Measurements from ENCODE around the gene NPL. TPM values are rescaled to one million over a fixed set of nuclear protein-coding genes. Genes with fewer than 3 reads are reported as not detected.

NPL gene
- polyA plus RNA-seq, 1 donor from 2014 or later = 1.2 TPM

DNA sequence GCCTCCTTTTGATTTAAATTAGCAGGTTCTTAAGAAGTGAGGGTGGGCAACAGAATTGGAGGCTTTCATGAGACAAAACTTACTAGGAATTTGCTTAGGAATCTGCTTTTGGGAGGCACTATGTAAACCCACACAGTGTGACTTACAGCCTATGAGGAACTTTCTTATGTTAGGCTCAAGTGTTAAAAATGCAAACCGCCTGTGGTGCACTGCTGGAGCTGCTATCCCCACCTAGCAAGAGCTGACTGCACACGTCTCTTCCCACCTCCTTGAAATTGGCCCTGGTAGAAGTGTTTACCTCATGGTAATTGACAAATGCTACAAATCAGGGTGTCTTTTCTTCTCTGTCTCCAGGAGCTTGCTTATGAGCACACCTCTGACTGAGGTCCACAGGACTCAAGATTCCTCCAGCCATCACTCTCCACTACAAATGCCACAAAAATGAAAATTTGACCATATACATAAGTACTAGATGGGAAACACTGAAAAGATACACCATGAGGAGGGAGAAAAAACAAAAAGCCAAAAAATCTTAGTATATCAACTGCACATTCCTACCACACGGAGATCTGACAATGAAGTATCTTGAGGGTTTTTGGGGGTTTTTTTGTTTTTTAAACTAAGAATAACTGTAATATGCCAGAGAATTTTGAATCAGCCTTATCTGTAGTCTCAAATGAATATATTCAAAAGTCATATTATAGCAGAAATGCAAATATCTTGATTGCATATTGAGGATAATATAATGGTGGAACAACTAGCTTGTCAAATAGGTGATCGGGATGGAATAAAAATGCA lies 18.2 kb upstream of the NPL start:
- Histone ChIP-seq H3K4me3 (ENCODE audit: low read length) (no peak overlapping the region), H3K9ac (ENCODE audit: low read length) (no peak overlapping the region), H4K20me1 (ENCODE audit: insufficient read depth) (no peaks in the 10 kb centered on the region), H3K9me2 (ENCODE audit: insufficient read depth, low read length) (no peaks in the 10 kb centered on the region), H3K36me3 (ENCODE audit: insufficient read depth, low read length) (no peaks in the 10 kb centered on the region), H3K27me3 (ENCODE audit: insufficient read depth, low read depth, low read length) (no peaks in the 10 kb centered on the region), H3F3A (ENCODE audit: insufficient read depth, low read length, poor library complexity, severe bottlenecking) (no peaks in the 10 kb centered on the region), H3K9me3 (ENCODE audit: low read length) (no peaks in the 10 kb centered on the region), H3K79me2 (replicated peaks; ENCODE audit: insufficient read depth, low read length) (no peaks in the 10 kb centered on the region), H3K27ac (ENCODE audit: low read length) (no peak overlapping the region), H2AFZ (ENCODE audit: low read depth, low read length) (no peak overlapping the region), H3K4me2 (ENCODE audit: low read length) (no peak overlapping the region)
- TF ChIP-seq EP300 (conservative IDR thresholded peaks at IDR 0.05; ENCODE audit: poor library complexity, severe bottlenecking) (no peak), POLR2AphosphoS5 (IDR thresholded peaks at IDR 0.05) (no peak), TAF1 (IDR thresholded peaks at IDR 0.05; ENCODE audit: low read depth) (no peak), SMC3 (conservative IDR thresholded peaks at IDR 0.05; ENCODE audit: poor library complexity) (no peak), EZH2 (IDR thresholded peaks at IDR 0.05; ENCODE audit: borderline replicate concordance, insufficient read depth, low read length, poor library complexity, severe bottlenecking) (no peak), RAD21 (conservative IDR thresholded peaks at IDR 0.05) (no peak), MXI1 (conservative IDR thresholded peaks at IDR 0.05; ENCODE audit: poor library complexity, severe bottlenecking) (no peak)
- TF ChIP-seq, protein P1, sequence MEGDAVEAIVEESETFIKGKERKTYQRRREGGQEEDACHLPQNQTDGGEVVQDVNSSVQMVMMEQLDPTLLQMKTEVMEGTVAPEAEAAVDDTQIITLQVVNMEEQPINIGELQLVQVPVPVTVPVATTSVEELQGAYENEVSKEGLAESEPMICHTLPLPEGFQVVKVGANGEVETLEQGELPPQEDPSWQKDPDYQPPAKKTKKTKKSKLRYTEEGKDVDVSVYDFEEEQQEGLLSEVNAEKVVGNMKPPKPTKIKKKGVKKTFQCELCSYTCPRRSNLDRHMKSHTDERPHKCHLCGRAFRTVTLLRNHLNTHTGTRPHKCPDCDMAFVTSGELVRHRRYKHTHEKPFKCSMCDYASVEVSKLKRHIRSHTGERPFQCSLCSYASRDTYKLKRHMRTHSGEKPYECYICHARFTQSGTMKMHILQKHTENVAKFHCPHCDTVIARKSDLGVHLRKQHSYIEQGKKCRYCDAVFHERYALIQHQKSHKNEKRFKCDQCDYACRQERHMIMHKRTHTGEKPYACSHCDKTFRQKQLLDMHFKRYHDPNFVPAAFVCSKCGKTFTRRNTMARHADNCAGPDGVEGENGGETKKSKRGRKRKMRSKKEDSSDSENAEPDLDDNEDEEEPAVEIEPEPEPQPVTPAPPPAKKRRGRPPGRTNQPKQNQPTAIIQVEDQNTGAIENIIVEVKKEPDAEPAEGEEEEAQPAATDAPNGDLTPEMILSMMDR (IDR thresholded peaks at IDR 0.05; ENCODE audit: poor library complexity, severe bottlenecking) = no peak
- TF ChIP-seq, protein P2, sequence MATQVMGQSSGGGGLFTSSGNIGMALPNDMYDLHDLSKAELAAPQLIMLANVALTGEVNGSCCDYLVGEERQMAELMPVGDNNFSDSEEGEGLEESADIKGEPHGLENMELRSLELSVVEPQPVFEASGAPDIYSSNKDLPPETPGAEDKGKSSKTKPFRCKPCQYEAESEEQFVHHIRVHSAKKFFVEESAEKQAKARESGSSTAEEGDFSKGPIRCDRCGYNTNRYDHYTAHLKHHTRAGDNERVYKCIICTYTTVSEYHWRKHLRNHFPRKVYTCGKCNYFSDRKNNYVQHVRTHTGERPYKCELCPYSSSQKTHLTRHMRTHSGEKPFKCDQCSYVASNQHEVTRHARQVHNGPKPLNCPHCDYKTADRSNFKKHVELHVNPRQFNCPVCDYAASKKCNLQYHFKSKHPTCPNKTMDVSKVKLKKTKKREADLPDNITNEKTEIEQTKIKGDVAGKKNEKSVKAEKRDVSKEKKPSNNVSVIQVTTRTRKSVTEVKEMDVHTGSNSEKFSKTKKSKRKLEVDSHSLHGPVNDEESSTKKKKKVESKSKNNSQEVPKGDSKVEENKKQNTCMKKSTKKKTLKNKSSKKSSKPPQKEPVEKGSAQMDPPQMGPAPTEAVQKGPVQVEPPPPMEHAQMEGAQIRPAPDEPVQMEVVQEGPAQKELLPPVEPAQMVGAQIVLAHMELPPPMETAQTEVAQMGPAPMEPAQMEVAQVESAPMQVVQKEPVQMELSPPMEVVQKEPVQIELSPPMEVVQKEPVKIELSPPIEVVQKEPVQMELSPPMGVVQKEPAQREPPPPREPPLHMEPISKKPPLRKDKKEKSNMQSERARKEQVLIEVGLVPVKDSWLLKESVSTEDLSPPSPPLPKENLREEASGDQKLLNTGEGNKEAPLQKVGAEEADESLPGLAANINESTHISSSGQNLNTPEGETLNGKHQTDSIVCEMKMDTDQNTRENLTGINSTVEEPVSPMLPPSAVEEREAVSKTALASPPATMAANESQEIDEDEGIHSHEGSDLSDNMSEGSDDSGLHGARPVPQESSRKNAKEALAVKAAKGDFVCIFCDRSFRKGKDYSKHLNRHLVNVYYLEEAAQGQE (IDR thresholded peaks at IDR 0.05; ENCODE audit: borderline replicate concordance) = no peak

DNA sequence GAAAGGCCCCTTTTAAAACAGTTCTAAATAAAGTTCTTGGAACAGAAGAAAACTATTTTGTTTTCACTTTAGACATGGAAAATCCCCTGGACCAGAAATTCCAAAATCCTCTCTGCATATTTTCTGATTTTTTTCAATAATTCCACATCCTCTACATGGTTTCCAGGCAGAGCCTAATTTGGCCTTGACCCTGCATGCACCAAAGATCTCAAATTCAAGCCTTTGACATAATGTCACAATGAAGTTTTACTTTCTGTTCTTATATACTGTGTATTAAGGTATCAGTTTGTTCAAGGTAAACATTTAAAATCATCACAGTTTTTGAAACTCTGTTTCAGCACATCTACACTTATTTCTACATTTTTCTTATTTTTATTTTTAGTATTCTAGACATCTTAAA lies 12.2 kb upstream of the NPL start:
- Histone ChIP-seq H3K4me2 (ENCODE audit: low read length) (no peak overlapping the region), H4K20me1 (ENCODE audit: insufficient read depth) (no peaks in the 10 kb centered on the region), H3K9ac (ENCODE audit: low read length) (no peak overlapping the region), H3F3A (ENCODE audit: insufficient read depth, low read length, poor library complexity, severe bottlenecking) (no peaks in the 10 kb centered on the region), H3K9me3 (ENCODE audit: low read length) (no peaks in the 10 kb centered on the region), H3K79me2 (replicated peaks; ENCODE audit: insufficient read depth, low read length) (no peaks in the 10 kb centered on the region), H3K27me3 (ENCODE audit: insufficient read depth, low read depth, low read length) (no peaks in the 10 kb centered on the region), H3K36me3 (ENCODE audit: insufficient read depth, low read length) (no peaks in the 10 kb centered on the region), H2AFZ (ENCODE audit: low read depth, low read length) (no peak overlapping the region), H3K4me3 (ENCODE audit: low read length) (no peak overlapping the region), H3K27ac (ENCODE audit: low read length) (no peak overlapping the region), H3K9me2 (ENCODE audit: insufficient read depth, low read length) (no peaks in the 10 kb centered on the region)
- TF ChIP-seq SMC3 (conservative IDR thresholded peaks at IDR 0.05; ENCODE audit: poor library complexity) = no peak
- no peak for TF ChIP-seq EZH2 (IDR thresholded peaks at IDR 0.05; ENCODE audit: borderline replicate concordance, insufficient read depth, low read length, poor library complexity, severe bottlenecking)
- TF ChIP-seq POLR2AphosphoS5 (IDR thresholded peaks at IDR 0.05) = no peak
- no peak for TF ChIP-seq RAD21 (conservative IDR thresholded peaks at IDR 0.05)
- no peak for TF ChIP-seq MXI1 (conservative IDR thresholded peaks at IDR 0.05; ENCODE audit: poor library complexity, severe bottlenecking)
- no peak for TF ChIP-seq EP300 (conservative IDR thresholded peaks at IDR 0.05; ENCODE audit: poor library complexity, severe bottlenecking)
- no peak for TF ChIP-seq TAF1 (IDR thresholded peaks at IDR 0.05; ENCODE audit: low read depth)
